UCSD-AML1 (cell line): ENCODE data around the gene GPN3.
A peak's percentile ranks its signal among the peaks of the same experiment; 100 is the strongest.
"Not testable (repeated sequence)": the region's sequence is repeated elsewhere in the genome, so short reads cannot be mapped to it uniquely, and the experiment has no call there.

ENCODE experiments used
- DNase-seq: peaks from one replicate; lab custom pipeline; 2025; ENCODE audit not compliant: unreplicated experiment; lab: John Stamatoyannopoulos, UW

GPN3 gene

GRCh38 chr12:110468214-110469048 is at the start of gene GPN3, which contains the start of gene FAM216A:
TSS of gene GPN3 (minus strand) at chr12:110468257. CDS start at chr12:110468203, 54 bp downstream.
TSS of gene FAM216A (plus strand) at chr12:110468845. CDS start at chr12:110468876, 31 bp downstream.
- DNase-seq = peak; percentile 96

DNA sequence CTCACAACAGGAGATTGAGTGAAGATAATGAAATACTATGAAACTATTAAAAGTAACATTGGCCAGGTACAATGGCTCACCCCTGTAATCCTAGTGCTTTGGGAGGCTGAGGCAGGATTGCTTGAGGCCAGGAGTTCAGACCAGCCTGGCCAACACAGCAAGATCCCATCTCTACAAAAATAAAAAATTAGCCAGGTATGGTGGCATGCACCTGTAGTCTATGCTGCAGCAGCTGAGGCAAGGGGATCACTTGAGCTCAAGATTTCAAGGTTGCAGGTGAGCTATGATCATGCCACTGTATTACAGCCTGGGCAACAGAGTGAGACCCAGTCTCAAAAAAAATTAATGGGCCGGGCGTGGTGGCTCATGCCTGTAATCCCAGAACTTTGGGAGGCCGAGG is 48.9 kb upstream of the GPN3 start:
- DNase-seq = no peak

GRCh38 chr12:110514363-110514762 is 46.3 kb upstream of the GPN3 start:
- DNase-seq = no peak

GRCh38 chr12:110513842-110514241 is 45.8 kb upstream of the GPN3 start:
- no peak for DNase-seq

DNA sequence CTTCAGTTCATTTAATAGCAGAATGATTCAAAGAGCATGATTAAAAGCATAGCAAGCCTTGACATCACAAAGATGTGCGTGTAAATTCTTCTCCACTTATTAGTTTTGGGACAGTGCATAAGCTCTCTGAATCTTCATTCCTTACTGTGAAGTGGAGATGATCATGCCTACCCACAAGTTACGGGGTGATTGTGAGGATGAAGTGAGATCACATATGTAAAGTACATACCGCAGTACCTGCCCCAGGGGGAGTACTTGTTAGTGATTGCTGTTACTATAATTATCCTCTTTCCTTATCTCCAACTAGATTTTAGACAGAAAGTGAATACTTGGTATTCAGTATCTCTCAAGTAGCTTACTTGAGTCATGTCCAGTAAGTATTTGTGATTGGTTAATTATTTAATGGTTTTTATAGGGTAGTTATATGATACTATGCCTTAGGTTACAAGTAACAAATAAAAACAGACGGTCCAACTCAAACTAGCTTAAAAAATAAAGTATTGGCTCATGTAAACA is 40.1 kb upstream of the GPN3 start:
- DNase-seq = no peak

GRCh38 chr12:110505332-110505731 is 37.3 kb upstream of the GPN3 start:
- DNase-seq = no peak

GRCh38 chr12:110503432-110503831 is 35.4 kb upstream of the GPN3 start:
- DNase-seq = no peak

DNA sequence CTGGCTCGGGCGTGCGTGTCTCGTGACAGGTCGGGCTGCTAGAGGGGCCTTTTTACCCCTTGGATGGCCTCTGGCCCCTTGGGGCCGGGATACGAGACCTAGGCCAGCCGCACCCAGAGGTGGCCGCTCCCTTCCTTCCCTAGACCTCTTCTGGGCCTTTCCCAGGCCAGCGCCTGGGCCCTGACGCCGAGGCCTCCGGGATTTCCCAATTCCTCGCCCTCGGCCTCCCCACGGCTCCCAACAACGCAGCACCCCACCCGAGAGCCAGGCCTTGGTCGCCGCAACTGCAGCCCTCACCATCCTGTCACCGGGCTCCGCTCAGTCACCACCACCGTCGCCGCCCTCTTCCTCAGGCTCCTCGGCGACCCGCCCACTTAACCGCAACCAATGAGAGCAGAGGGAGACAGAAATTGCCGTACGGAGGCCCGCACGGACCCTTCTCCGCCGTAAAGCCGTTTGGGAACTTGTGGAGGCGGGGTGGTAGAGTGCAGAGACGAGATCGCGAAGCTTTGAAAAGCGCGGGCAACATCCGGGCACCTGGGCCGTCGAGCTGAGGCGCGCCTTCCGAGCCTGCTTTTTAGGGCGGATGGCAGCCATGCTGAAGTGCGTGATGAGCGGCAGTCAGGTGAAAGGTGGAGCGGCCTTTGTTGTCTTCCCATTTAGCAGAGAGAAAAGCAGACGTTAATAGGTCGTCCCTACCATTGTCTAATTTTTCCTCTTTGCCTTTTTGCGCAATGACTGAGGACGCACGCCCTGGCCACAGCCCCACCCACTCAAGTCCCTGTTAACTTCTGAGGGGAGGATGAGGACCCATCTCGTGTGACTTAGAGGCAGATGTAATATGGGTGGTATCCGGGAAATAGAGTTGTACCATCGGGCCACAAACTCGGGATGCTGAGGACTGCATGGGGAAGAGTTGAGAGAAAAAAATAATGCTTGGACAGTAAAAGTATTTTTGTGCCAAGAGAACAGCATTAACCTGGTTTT is 34.0 kb upstream of the GPN3 start, which contains the start of the genes RAD9B and VPS29:
TSS of gene RAD9B (plus strand) at position 580 of the 987 bp plus-strand sequence. CDS start at position 587, 7 bp downstream.
TSS of gene VPS29 (minus strand) at position 360 of the 987 bp plus-strand sequence. CDS start at position 300, 60 bp downstream.
- peak; percentile 98 for DNase-seq

DNA sequence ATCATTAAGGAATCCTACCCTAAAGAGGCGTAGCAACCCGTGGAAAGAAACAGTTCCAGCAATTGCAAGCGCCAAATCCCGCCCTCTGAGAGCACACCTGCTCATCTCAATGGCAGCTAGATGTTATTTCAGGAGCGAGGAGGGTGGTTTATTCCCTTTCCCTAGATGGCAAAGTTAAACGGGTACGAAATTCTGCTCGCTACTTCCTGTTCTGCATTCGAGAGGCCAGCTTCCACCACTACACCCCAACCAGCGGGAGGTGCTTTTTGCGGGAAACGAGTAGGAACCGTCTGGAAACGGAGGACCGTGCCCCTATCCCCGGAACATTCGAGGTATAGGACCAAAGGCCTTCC is 33.3 kb upstream of the GPN3 start:
- DNase-seq = no peak

- no peak for DNase-seq
Observed at GRCh38 chr12:110498984-110499706, 31.1 kb upstream of the GPN3 start.

DNA sequence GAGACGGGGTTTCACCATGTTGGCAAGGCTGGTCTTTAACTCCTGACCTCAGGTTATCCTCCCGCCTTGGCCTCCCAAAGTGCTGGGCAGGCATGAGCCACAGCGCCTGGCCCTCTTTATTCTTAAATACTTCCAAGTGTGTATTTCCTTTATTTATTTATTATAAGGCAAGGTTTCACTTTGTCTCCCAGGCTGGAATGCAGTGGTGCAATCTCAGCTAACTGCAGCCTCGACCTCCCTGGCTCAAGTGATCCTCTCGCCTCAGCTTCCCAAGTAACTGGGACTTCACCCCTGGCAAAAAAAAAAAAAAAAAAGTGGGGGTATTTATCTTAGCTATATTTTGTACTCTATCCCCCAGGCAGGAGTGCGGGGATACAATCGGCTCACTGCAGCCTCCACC is 7.4 kb upstream of the GPN3 start:
- no peak for DNase-seq

DNA sequence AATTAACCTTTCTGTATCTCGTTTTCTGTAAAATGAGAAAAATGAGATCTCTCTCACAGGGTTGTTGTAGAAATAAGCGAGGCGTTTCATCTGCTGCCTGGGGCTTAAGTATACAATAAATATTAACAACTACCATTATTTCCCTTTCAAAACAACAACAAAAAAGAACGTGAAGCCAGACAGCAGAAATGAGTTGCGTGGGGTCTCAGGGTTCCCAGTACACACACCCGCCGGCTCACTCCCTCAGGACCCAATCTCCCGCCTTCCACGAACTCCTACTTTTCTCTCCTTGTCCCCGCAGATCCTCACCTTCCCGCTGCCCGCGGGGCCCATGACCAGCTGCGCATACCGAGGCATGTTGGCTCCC is 227 bp downstream of the GPN3 start:
- DNase-seq = no peak

GRCh38 chr12:110466791-110467190 is 1.3 kb downstream of the GPN3 start:
- no peak for DNase-seq

DNA sequence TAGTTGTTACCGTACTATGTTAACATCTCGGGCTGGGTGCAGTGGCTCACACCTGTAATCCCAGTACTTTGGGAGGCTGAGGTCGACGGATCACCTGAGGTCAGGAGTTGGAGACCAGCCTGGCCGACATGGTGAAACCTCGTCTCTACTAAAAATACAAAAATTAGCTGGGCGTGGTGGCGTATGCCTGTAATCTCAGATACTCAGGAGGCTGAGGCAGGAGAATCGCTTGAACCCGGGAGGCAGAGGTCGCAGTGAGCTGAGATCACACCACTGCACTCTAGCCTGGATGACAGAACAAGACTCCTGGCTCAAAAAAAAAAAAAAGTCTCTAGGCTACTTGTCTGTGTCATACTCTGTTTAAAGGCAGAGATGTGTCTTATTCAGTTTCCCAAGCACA is 2.3 kb downstream of the GPN3 start:
- DNase-seq = not testable (repeated sequence)

DNA sequence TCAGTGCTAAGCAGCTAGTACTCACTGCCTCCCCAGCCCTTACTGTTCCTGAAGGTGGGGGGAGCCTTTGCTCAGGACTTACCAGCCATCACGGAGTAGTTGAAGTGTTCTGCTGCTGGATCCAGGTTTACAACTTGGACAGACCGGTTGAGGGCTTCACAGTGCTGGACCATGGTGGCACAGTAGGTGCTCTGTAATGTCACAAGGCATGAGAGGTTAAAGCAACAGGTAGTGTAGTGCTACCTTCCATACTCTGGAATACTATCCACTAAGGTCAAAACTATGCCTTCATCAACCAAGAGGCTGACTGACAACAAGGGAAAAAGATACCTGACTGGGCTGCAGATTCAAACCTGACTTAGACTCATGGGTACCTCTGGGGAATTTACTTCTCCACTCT is 3.0 kb downstream of the GPN3 start:
- DNase-seq = no peak

- not testable (repeated sequence) for DNase-seq
Observed at GRCh38 chr12:110461189-110461588, 6.9 kb downstream of the GPN3 start.

GRCh38 chr12:110458756-110459155 is 9.3 kb downstream of the GPN3 start:
- DNase-seq = no peak

DNA sequence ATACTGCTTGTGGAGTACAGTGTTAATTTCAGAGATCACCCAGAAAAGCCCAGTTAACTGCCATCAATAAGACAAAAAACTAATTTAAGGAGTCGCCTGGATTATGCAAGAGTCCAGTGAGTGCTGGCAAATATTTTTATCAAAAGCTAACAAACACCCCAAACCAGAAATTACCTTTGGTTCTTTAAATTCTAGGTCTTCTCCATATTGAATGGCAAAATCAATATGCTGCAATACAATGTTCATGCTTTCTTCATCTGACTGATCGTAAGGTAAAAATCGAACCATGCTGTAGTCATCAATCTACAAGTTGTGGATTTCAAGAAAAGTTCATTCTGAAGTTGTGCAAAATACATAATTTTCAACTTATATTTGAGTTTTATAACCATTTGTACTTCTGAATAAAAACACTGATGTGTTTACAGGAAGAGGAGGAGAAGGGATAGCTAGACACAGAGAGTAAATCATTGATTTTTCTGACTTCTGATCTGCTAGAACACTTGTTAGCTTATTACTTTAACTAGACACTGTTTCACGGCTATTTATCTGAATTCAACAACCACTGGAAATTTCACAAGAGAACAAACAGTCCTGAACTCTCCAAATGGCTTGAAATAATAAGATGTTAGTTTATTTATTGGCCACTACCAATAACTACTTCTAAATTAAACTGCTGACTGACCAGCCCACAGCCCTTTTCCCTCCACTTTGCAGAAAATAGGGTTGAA is 14.3 kb downstream of the GPN3 start:
- no peak for DNase-seq

DNA sequence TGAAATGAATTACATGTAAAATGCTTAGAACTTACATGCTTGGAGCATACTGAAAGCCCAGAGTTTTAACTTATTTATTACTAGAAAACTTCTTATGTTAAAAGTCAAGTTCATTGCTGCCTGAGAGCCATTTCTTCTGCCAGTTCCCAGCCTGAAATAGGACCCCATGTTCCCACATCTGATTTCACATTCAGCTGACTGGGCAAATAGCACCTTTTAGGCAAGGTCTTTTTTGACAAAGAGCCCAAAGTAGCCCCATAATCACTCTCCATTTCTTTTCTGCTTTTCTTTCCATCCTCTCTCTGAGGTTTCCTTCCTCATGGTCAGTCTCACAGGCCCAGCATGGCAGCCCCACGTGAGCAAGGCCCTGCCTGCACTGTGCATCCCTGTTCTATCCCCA is 16.8 kb downstream of the GPN3 start:
- DNase-seq = no peak
